HCT116 (cell line): ENCODE measurements around the gene RPS6KA2. TPM values are rescaled to one million over a fixed set of nuclear protein-coding genes. Genes with fewer than 3 reads are reported as not detected.

Source experiments
- ATAC-seq: fragments of 200-7000 bp; cut with Tn5 transposase; 2 replicates; pipeline ENCODE4 v1.9.1; 2020; ENCODE audit warnings: mild to moderate bottlenecking, moderate library complexity
- BruUV-seq: library from RNA; stranded (reverse); fragments of 400-500 nt; replicated peaks from 2 replicates; lab custom pipeline; 2021; lab: Mats Ljungman, UMichigan
- CTCF ChIA-PET: fragments of 300-600 bp; sonication (Branson Sonifier 250); formaldehyde crosslinking; loops from one replicate; lab custom pipeline; 2021; ENCODE audit warnings: antibody characterized with exemption; lab: Charles Lee
- POLR2A ChIA-PET: fragments of 300-600, 350-600 bp; sonication (Branson Sonifier 250); formaldehyde crosslinking; loops from one replicate; lab custom pipeline; 2021; ENCODE audit warnings: antibody characterized with exemption; lab: Charles Lee
- RAD21 ChIA-PET, 2 experiments: fragments of 300-600 bp; sonication (Branson Sonifier 250); formaldehyde crosslinking; loops; one replicate each; lab custom pipeline; 2023; ENCODE audit warnings: low total read pairs in 2 of 2; ENCODE audit not compliant: uncharacterized antibody in 2 of 2, unreplicated experiment in 2 of 2, low non-redundant PET in 1 of 2; lab: Charles Lee
- DNase-seq: peaks from one replicate; pipeline ENCODE4 v3.0.0-alpha.2; 2010; ENCODE audit warnings: low read depth, low spot score
- H2AFZ ChIP-seq: fragments of 200-600 bp; shearing (Covaris generic), sonication (generic); 2 replicates; pipeline ENCODE4 v1.6.1; 2017; ENCODE audit warnings: low read depth, mixed run types, mixed read lengths, antibody characterized with exemption, low read length; ENCODE audit not compliant: poor library complexity, severe bottlenecking
- H3K27ac ChIP-seq: 2 replicates; pipeline ENCODE4 v1.5.1; 2012; ENCODE audit warnings: low read depth, low read length
- H3K27me3 ChIP-seq: fragments of 200-600 bp; sonication (generic); 2 replicates; pipeline ENCODE4 v1.6.1; 2016; ENCODE audit warnings: mixed run types, low read length, mixed read lengths; ENCODE audit not compliant: insufficient read depth
- H3K36me3 ChIP-seq, 2 experiments: fragments of 200-500 bp in 1 of 2; fragments of 200-600 bp in 1 of 2; sonication (Bioruptor generic) in 1 of 2; sonication (generic) in 1 of 2; 2 replicates each; pipeline versions ENCODE4 v1.5.1 to v1.6.1; 2014 to 2016; ENCODE audit warnings: low read length in 2 of 2, inconsistent platforms in 1 of 2, mixed read lengths in 1 of 2, mixed run types in 1 of 2; ENCODE audit not compliant: insufficient read depth in 2 of 2, control insufficient read depth in 1 of 2
- H3K4me1 ChIP-seq, 2 experiments: fragments of 200-600 bp in 1 of 2; sonication (generic) in 1 of 2; 2 replicates each; pipeline versions ENCODE4 v1.5.1 to v1.6.1; 2012 to 2017; ENCODE audit warnings: low read length in 2 of 2, inconsistent platforms in 1 of 2, mild to moderate bottlenecking in 1 of 2, mixed read lengths in 1 of 2, mixed run types in 1 of 2, moderate library complexity in 1 of 2; ENCODE audit not compliant: insufficient read depth in 2 of 2, control insufficient read depth in 1 of 2
- H3K4me2 ChIP-seq: fragments of 200-600 bp; sonication (generic); 2 replicates; pipeline ENCODE4 v1.6.1; 2017; ENCODE audit warnings: mixed run types, low read length, mixed read lengths
- H3K4me3 ChIP-seq, 2 experiments: fragments of 200-600 bp in 1 of 2; sonication (generic) in 1 of 2; replicated peaks in 1 of 2; 2 replicates each; pipeline ENCODE4 v1.5.1; 2011 to 2016; ENCODE audit warnings: low read length in 2 of 2, control low read depth in 1 of 2, low read depth in 1 of 2, mild to moderate bottlenecking in 1 of 2, mixed read lengths in 1 of 2, mixed run types in 1 of 2
- H3K79me2 ChIP-seq: fragments of 200-600 bp; sonication (generic); 2 replicates; pipeline ENCODE4 v1.6.1; 2017; ENCODE audit warnings: mild to moderate bottlenecking, mixed run types, low read length, moderate library complexity, mixed read lengths; ENCODE audit not compliant: insufficient read depth
- H3K9ac ChIP-seq: fragments of 200-600 bp; sonication (generic); 2 replicates; pipeline ENCODE4 v1.6.1; 2016; ENCODE audit warnings: low read length, mixed read lengths
- H3K9me2 ChIP-seq: fragments of 200-600 bp; sonication (generic), shearing (Covaris generic); 2 replicates; pipeline ENCODE4 v1.6.1; 2017; ENCODE audit warnings: mixed run types, mild to moderate bottlenecking, moderate library complexity; ENCODE audit not compliant: insufficient read depth
- H3K9me3 ChIP-seq, 2 experiments: fragments of 200-500 bp in 1 of 2; fragments of 200-600 bp in 1 of 2; sonication (Bioruptor generic) in 1 of 2; sonication (generic) in 1 of 2; 2 replicates each; pipeline ENCODE4 v1.6.1; 2014 to 2017; ENCODE audit warnings: low read length in 2 of 2, mixed read lengths in 2 of 2, inconsistent platforms in 1 of 2, low read depth in 1 of 2, mild to moderate bottlenecking in 1 of 2, mixed run types in 1 of 2, moderate library complexity in 1 of 2; ENCODE audit not compliant: control insufficient read depth in 1 of 2, insufficient read depth in 1 of 2
- H4K20me1 ChIP-seq: fragments of 200-600 bp; sonication (generic), shearing (Covaris generic); 2 replicates; pipeline ENCODE4 v1.6.1; 2017; ENCODE audit warnings: mixed run types, mild to moderate bottlenecking, moderate library complexity; ENCODE audit not compliant: insufficient read depth
- CEBPB ChIP-seq: IDR thresholded peaks from 2 replicates; pipeline ENCODE4 v1.6.1; 2012; ENCODE audit warnings: low read depth
- EGR1 ChIP-seq: IDR thresholded peaks from 2 replicates; pipeline ENCODE4 v1.6.1; 2012; ENCODE audit warnings: low read depth
- ELF1 ChIP-seq: IDR thresholded peaks from 2 replicates; pipeline ENCODE4 v1.6.1; 2012; ENCODE audit warnings: low read depth, borderline replicate concordance
- EZH2phosphoT487 ChIP-seq: fragments of 200-600 bp; IDR thresholded peaks from 2 replicates; pipeline ENCODE4 v1.6.1; 2018; ENCODE audit warnings: antibody characterized with exemption, borderline replicate concordance
- FOSL1 ChIP-seq: IDR thresholded peaks from 2 replicates; pipeline ENCODE4 v1.6.1; 2012; ENCODE audit warnings: low read depth
- JUND ChIP-seq: IDR thresholded peaks from 2 replicates; pipeline ENCODE4 v1.6.1; 2012
- RAD21 ChIP-seq: IDR thresholded peaks from 2 replicates; pipeline ENCODE4 v1.6.1; 2012; ENCODE audit warnings: low read depth, mild to moderate bottlenecking
- SIN3A ChIP-seq: IDR thresholded peaks from 2 replicates; pipeline ENCODE4 v1.6.1; 2012; ENCODE audit warnings: low read depth
- SP1 ChIP-seq: IDR thresholded peaks from 2 replicates; pipeline ENCODE4 v1.6.1; 2012; ENCODE audit warnings: low read depth
- SRF ChIP-seq: IDR thresholded peaks from 2 replicates; pipeline ENCODE4 v1.6.1; 2012; ENCODE audit warnings: low read depth
- TCF7L2 ChIP-seq: IDR thresholded peaks from 2 replicates; pipeline ENCODE4 v1.7.0; 2011; ENCODE audit warnings: borderline replicate concordance, inconsistent platforms; ENCODE audit not compliant: insufficient read depth, insufficient read length; ENCODE audit errors: extremely low read depth
- ZFX ChIP-seq: fragments of 450-650 bp; IDR thresholded peaks from 2 replicates; pipeline ENCODE4 v1.6.1; 2017
- ZNF274 ChIP-seq: fragments of 200-500 bp; sonication (Bioruptor generic); IDR thresholded peaks from 2 replicates; pipeline ENCODE4 v1.6.1; 2014; ENCODE audit warnings: mild to moderate bottlenecking, low read depth, low read length, inconsistent platforms
- intact Hi-C: fragments of 100-400 bp; cut with micrococcal nuclease; formaldehyde crosslinking; loops from 2 replicates; pipeline ENCODE4 v1.10.0; 2022
- total RNA-seq: library from RNA; stranded (reverse); gene quantifications from one replicate; pipeline ENCODE4 v1.2.1, GENCODE V29; 2021; ENCODE audit not compliant: unreplicated experiment
- TF ChIP-seq, protein P1 (sequence below): IDR thresholded peaks from 2 replicates; pipeline ENCODE4 v1.6.1; 2011; ENCODE audit warnings: mild to moderate bottlenecking, low read length, moderate library complexity; ENCODE audit not compliant: insufficient replicate concordance; ENCODE audit errors: extremely low read depth
- TF ChIP-seq, protein P2 (sequence below): IDR thresholded peaks from 2 replicates; pipeline ENCODE4 v1.6.1; 2012
- TF ChIP-seq, protein P3 (sequence below), 3 experiments: fragments of 200-600 bp in 1 of 3; sonication (generic) in 1 of 3; IDR thresholded peaks in 2 of 3; conservative IDR thresholded peaks in 1 of 3; 2 replicates each; pipeline ENCODE4 v1.5.1; 2012 to 2017; ENCODE audit warnings: low read depth in 2 of 3, low read length in 2 of 3, antibody characterized with exemption in 1 of 3, borderline replicate concordance in 1 of 3, control low read depth in 1 of 3, mild to moderate bottlenecking in 1 of 3, mixed read lengths in 1 of 3, mixed run types in 1 of 3, moderate library complexity in 1 of 3; ENCODE audit not compliant: insufficient read depth in 1 of 3
- TF ChIP-seq, protein P4 (sequence below): IDR thresholded peaks from 2 replicates; pipeline ENCODE4 v1.6.1; 2012; ENCODE audit warnings: low read depth
- TF ChIP-seq, protein P5 (sequence below): IDR thresholded peaks from 2 replicates; pipeline ENCODE4 v1.6.1; 2012

Gene RPS6KA2
- total RNA-seq, 1 experiment from 2014 or later: 8.5 TPM

DNA sequence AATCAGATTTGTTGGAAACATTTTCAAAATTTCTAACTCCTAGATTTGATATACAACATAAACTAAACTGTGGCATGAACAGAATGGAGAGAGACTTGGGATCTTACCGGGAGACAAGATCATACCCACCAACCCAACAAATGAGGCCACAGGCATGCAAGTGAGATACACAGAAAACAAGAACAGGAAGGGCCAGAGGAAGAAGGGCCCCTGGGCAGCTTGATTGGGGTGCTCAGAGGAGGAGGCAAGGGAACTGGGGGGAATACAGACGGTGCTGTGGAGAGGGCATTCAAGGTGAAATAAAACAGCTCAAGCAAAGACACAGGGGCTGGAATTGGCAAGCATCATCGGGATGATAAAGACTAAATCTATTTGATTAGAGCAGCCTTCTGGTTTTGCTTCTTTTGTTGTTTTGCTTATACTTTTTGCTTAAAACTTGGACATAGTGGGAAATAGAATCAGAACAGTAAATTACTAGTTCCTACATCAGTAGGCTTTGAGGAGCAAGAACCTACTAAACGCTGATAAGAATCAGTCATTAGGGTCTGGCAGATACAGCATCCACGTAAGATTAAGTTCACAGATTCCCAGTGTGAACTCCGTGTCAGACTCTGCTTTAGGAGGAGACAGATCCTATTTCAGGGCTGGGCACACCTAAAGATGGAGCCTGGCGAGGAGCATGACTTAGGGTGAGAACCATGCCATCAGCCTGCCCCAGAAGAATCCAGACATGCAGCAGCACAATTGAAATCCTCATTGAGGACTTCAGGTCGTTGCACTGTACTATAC, 37.1 kb downstream of the RPS6KA2 start:
- Histone ChIP-seq H3K79me2 (no peaks in the 10 kb centered on the region), H3K9me3 (no peaks in the 10 kb centered on the region), H3K36me3 (no peaks in the 10 kb centered on the region), H3K4me2 (no peak overlapping the region), H3K4me1 (peaks cover 0 to 10% of the 10 kb centered on the region in 2 experiments; a peak in 2 of 4 replicates), H3K4me3 (no peak overlapping the region), H3K9me2 (no peaks in the 10 kb centered on the region), H3K9ac (no peak overlapping the region), H2AFZ (no peak overlapping the region), H3K27ac (no peak overlapping the region), H3K27me3 (no peaks in the 10 kb centered on the region), H4K20me1 (no peaks in the 10 kb centered on the region)
- intact Hi-C loops: no loop called here
- TF ChIP-seq CEBPB (no peak), FOSL1 (no peak), TCF7L2 (no peak), ZFX (no peak), SIN3A (no peak), RAD21 (no peak), ZNF274 (no peak), SRF (no peak), EZH2phosphoT487 (no peak), EGR1 (no peak), JUND (no peak), ELF1 (no peak), SP1 (no peak)
- TF ChIP-seq, protein P1, sequence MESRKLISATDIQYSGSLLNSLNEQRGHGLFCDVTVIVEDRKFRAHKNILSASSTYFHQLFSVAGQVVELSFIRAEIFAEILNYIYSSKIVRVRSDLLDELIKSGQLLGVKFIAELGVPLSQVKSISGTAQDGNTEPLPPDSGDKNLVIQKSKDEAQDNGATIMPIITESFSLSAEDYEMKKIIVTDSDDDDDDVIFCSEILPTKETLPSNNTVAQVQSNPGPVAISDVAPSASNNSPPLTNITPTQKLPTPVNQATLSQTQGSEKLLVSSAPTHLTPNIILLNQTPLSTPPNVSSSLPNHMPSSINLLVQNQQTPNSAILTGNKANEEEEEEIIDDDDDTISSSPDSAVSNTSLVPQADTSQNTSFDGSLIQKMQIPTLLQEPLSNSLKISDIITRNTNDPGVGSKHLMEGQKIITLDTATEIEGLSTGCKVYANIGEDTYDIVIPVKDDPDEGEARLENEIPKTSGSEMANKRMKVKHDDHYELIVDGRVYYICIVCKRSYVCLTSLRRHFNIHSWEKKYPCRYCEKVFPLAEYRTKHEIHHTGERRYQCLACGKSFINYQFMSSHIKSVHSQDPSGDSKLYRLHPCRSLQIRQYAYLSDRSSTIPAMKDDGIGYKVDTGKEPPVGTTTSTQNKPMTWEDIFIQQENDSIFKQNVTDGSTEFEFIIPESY: no peak
- TF ChIP-seq, protein P2, sequence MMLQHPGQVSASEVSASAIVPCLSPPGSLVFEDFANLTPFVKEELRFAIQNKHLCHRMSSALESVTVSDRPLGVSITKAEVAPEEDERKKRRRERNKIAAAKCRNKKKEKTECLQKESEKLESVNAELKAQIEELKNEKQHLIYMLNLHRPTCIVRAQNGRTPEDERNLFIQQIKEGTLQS: no peak
- TF ChIP-seq, protein P3, sequence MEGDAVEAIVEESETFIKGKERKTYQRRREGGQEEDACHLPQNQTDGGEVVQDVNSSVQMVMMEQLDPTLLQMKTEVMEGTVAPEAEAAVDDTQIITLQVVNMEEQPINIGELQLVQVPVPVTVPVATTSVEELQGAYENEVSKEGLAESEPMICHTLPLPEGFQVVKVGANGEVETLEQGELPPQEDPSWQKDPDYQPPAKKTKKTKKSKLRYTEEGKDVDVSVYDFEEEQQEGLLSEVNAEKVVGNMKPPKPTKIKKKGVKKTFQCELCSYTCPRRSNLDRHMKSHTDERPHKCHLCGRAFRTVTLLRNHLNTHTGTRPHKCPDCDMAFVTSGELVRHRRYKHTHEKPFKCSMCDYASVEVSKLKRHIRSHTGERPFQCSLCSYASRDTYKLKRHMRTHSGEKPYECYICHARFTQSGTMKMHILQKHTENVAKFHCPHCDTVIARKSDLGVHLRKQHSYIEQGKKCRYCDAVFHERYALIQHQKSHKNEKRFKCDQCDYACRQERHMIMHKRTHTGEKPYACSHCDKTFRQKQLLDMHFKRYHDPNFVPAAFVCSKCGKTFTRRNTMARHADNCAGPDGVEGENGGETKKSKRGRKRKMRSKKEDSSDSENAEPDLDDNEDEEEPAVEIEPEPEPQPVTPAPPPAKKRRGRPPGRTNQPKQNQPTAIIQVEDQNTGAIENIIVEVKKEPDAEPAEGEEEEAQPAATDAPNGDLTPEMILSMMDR (IDR thresholded peaks at IDR 0.05 in 2 of 3, conservative IDR thresholded peaks at IDR 0.05 in 1 of 3; ENCODE audit: borderline replicate concordance in 1 of 3, insufficient read depth in 1 of 3, low read depth in 2 of 3, low read length in 2 of 3): no peak
- TF ChIP-seq, protein P4, sequence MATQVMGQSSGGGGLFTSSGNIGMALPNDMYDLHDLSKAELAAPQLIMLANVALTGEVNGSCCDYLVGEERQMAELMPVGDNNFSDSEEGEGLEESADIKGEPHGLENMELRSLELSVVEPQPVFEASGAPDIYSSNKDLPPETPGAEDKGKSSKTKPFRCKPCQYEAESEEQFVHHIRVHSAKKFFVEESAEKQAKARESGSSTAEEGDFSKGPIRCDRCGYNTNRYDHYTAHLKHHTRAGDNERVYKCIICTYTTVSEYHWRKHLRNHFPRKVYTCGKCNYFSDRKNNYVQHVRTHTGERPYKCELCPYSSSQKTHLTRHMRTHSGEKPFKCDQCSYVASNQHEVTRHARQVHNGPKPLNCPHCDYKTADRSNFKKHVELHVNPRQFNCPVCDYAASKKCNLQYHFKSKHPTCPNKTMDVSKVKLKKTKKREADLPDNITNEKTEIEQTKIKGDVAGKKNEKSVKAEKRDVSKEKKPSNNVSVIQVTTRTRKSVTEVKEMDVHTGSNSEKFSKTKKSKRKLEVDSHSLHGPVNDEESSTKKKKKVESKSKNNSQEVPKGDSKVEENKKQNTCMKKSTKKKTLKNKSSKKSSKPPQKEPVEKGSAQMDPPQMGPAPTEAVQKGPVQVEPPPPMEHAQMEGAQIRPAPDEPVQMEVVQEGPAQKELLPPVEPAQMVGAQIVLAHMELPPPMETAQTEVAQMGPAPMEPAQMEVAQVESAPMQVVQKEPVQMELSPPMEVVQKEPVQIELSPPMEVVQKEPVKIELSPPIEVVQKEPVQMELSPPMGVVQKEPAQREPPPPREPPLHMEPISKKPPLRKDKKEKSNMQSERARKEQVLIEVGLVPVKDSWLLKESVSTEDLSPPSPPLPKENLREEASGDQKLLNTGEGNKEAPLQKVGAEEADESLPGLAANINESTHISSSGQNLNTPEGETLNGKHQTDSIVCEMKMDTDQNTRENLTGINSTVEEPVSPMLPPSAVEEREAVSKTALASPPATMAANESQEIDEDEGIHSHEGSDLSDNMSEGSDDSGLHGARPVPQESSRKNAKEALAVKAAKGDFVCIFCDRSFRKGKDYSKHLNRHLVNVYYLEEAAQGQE: no peak
- TF ChIP-seq, protein P5, sequence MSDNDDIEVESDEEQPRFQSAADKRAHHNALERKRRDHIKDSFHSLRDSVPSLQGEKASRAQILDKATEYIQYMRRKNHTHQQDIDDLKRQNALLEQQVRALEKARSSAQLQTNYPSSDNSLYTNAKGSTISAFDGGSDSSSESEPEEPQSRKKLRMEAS: no peak
- POLR2A ChIA-PET: no interaction called here
- ATAC-seq (no peak), DNase-seq (no peak)
- RAD21 ChIA-PET: no interaction called here
- no TSS peak for BruUV-seq
- CTCF ChIA-PET: no interaction called here
